Measurements from ENCODE around the gene M1AP.
"Not testable (repeated sequence)": the region's sequence is repeated elsewhere in the genome, so short reads cannot be mapped to it uniquely, and the experiment has no call there.

The M1AP gene

DNA sequence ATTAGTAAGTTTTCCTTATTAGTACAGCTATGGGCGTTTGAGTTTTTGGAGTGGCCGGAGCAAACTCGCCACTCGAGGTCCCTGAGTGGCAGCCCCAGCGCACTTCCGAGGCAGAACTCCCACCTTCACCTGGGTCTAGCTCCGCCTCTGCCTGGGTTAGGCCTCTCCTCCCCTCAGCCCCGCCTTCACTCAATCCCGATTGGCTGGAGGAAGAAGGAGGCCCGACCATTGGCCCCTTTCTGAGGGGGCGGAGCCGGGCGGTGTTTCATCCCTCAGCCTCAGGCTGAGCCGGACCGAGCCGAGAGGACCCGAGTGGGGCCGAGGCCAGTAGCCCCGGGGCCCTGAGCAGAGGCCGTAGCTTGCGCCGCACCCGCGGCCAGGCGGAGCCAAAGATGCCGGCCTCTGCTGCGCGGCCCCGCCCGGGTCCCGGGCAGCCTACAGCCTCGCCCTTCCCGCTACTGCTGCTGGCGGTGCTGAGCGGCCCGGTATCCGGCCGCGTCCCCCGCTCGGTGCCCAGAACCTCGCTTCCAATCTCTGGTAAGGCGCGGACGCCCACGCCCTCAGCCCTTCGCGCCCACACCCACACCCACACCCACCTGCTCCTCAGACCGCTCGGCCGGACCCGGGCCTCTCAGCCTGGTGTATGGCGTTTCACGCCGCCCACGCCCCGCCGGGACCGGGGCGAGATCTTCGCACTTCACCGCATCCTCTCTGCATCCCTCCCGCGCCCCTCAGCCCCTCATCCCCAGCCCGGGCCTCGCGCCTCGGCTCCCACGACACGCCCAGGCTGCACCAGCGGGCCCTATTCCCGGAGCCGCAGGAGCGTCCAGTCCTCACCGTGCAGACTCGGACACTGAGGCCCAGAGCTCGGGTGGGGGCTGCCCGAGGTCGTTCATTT is 6.1 kb upstream of the M1AP start, which contains the start of gene SEMA4F:
SEMA4F (plus strand) TSS at position 263 of the 898 bp plus-strand sequence; CDS start at position 393, 130 bp downstream.
- peak; percentile 89 to 92 for DNase-seq (ENCODE audit: low read depth in 2 of 2)

DNA sequence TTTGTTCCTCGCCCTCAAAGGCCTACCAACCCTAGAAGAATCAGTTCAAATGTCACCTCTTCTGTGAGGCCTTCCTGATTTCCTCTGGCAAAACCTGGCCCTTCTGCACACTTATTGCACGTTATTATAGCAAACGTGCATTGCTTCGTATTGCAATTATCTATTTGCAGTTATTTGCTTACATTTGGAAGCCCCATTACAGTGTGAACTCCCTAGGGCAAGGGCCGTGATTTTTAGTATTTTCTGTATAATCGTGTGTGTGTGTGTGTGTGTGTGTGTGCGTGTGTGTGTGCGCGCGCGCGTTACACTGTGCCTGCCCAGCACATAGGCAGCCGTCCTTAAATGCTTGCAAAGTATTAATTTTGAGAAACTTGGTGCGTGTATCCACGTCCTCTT is 5.5 kb upstream of the M1AP start:
- no peak for DNase-seq (ENCODE audit: low read depth in 2 of 2)

DNA sequence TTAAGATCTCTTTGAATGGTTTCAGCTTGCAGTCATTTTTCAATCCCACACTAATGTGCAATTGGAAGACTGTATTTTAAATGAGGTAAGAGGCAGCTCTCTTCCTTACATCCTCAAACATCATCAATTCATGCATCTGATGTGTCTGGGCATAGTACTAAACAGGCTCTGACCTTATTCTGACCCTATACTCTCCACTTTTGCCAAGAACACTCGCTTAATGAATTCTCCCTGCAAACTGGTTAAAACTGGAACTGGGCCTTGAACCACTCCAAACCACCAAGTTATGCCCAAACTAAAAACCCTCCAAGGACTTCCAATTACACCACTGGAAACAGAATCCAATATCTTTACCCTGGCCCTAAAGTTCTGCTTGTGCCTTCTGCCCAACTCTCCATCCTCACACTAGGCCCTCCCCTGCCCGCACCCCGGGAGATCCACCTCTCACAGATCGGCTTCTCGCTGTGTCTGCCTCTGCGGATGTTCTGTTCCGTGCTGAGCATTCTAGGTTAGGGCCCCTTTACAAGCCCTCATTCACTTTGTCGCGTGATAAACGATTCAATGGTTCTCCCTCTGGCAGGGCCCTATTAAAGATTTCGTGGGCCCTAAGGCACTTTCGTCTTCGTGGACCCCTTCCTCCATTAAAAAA is 1.2 kb downstream of the M1AP start:
- no peak for DNase-seq (ENCODE audit: low read depth in 2 of 2)

DNA sequence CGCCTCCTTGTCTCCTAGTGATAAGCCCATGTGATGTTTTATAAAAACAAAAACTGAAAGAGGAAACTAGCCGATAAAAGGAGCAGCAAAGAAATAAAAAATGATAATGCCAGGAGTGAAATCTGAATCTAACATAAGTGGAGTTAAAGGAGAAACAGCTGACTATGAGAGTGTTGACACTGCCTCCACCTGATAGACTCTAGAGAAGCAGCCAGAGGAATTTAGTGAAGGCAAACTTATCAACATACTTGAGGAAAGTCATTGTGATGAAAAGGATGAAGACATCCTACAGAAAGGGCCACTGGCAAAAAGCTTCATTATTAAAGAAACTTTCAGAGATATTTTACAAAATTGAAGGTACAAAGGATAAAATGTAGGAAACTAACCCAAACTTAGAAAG is 1.9 kb downstream of the M1AP start:
- no peak for DNase-seq (ENCODE audit: low read depth in 2 of 2)

DNA sequence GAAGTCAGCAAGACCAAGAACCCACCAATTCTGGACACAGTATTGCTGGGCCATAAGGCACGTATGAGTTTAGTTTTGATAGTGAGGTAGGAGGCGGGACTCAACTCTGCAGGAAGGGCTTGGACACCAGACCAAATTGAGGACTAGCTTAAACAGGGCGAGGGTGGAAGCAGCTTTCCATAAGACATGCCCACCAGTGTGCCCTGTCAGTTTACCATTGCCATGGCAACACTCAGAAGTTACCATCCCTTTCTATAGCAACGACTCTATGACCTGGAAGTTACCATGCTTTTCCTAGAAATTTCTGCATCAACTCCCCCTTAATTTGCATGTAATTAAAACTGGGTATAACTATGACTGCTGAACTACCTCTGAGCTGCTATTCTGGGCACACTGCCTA is 2.8 kb downstream of the M1AP start:
- no peak for DNase-seq (ENCODE audit: low read depth in 2 of 2)

DNA sequence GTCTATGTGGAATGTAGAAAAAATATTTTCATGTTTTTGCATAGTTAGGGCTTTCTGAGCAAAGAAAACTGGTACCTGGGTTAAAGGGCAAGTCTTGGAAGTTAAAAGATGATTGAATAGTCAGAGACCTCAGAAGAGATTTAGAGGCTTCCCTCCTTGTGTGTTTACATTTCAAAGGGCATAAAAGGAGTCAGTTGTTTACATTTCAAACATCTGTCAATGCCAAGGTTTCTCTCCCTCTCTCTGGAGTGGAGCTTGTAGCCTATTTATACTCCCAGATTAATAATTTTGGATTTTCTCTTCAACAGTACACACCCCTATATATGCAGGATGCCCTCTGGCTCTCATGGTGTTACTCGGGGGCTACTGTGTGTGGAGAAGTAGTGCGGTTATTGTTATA is 8.6 kb downstream of the M1AP start:
- no peak for DNase-seq (ENCODE audit: low read depth in 2 of 2)

DNA sequence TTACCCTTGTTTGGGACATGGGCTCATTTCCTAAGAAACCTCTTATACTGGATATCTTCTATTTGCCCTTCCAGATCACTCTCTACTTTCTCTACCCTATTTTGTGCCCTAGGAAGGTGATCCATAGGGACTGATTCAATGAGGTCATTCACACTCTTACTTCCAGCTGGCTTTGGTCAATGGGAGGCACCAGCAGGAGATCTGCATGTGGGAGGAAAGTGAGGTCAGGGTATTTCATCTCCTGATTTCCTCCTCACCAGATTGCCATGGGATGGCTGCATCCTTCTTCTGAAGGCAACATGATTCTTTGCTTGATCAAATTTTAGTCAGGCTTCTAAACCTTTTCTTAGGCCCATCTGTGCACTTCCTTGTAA is 15.2 kb downstream of the M1AP start:
- DNase-seq (ENCODE audit: low read depth in 2 of 2) = no peak

DNA sequence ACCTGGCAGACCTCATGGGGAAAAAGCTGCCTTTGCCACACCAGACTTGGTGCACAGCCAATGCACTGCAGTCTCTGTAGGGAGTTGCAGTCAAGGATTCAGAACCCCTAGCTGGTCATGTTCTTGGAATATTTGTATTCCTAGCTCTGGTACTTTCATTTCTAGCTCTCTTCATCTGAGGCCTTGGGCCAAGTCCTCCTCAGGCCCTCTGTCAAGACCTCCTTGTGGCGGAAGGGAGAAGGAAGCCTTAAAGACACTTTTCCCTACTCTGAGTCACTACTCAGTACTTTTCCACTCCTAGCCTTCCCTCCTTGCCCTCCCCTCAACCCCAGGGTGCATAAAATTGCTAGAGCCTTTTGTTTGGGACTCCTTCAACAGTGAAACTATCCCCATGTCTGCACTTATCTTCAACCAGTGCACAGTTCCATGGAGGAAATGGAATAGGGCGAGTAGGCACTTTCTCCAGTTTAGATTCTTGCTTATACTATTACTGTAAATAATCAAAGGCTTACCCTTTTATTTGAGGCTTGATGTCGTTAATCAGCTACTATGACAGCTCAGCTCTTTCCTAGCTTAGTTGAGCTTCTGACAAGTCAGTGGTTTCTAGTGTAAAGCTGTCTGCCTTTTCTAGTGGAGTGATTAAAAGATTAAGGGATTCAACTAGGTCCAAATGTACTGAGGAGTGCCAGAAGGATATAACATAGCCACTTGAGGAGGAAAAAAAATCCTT is 15.8 kb downstream of the M1AP start:
- no peak for DNase-seq (ENCODE audit: low read depth in 2 of 2)

DNA sequence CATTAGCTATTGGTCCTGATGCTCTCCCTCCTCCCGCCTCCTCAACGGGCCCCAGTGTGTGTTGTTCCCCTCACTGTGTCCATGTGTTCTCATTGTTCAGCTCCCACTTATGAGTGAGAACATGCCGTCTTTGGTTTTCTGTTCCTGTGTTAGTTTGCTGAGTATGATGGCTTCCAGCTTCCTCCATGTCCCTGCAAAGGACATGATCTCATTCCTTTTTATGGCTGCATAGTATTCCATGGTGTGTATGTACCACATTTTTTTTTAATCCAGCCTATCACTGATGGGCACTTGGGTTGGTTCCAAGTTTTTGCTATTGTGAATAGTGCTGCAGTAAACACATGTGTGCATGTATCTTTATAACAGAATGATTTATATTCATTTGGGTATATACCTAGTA is 17.7 kb downstream of the M1AP start:
- not testable (repeated sequence) for DNase-seq (ENCODE audit: low read depth in 2 of 2)

DNA sequence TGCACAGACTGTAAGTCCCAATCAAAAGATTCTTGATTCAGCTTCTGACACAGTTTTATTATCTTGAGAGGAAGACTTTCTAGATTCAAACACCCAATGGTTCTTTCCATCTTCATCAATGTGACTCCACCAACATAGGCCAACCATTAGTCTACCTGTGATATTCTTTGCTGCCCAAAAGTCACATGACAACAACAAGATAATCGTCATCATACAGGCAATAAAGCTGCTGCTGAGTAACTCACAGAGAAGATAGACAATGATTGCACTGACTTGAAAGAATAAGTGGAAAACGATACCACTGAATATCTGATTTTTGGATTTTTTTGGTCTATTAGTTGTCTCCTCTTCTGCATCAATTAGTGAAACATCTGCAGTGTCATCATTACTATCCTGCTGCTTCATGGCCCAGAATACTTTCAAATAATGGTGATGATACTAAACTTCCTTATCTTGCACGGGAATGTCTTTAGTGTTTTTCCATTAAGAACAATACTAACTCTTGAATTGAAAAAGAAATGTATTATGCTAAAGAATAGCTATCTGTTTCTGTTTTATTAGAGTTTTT is 19.5 kb downstream of the M1AP start:
- no peak for DNase-seq (ENCODE audit: low read depth in 2 of 2)

DNA sequence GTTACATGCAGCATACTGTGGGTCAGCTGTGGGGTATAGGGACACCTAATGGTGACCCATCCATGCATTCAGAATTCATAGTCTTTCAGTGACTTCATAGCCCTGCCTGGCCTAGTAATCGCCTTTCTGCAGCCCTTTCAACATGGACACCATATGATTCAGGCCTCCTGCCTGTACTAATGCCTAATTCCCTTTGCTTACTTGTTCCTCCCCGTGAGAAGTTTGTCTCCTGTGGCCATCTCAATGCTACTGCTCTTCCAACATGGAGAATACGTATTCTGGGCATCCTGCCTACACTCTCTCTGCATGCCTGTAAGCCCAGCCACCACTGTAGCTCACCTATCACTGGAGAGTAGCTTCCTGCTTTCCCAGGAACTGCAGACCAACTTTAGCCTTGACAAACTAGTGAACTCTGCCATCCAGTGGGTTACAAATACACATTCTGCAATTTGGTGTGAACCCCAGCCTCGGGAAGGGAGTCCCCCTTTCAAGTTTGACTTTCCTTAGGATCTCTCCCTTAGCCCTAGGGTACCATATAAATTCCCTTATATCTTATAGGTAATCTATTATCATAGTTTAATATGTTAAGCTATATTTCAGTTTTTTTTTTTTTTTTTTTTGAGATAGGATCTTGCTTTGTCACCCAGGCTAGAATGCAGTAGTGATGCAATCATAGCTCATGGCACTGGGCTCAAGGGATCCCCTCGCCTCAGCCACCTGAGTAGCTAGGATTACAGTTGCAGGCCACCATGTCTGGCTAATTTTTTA is 22.3 kb downstream of the M1AP start:
- DNase-seq (ENCODE audit: low read depth in 2 of 2) = no peak

DNA sequence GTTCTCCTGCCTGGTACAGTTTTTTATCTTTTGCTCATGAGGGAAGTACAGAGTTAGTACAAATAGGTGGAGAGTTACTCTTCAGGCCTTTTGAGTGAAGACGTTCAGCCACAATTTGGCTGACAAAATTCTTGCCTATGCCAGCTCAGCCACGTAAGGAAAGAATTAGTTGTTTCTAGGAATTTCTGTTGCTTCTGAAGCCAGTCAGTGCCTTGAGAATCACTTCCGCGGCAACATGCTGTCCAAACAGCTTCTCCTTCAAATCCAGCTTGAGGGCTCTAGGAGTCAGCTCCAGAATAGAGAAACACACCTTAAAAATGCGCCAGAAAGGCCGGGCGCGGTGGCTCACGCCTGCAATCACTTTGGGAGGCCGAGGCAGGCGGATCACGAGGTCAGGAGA is 27.5 kb downstream of the M1AP start:
- no peak for DNase-seq (ENCODE audit: low read depth in 2 of 2)

DNA sequence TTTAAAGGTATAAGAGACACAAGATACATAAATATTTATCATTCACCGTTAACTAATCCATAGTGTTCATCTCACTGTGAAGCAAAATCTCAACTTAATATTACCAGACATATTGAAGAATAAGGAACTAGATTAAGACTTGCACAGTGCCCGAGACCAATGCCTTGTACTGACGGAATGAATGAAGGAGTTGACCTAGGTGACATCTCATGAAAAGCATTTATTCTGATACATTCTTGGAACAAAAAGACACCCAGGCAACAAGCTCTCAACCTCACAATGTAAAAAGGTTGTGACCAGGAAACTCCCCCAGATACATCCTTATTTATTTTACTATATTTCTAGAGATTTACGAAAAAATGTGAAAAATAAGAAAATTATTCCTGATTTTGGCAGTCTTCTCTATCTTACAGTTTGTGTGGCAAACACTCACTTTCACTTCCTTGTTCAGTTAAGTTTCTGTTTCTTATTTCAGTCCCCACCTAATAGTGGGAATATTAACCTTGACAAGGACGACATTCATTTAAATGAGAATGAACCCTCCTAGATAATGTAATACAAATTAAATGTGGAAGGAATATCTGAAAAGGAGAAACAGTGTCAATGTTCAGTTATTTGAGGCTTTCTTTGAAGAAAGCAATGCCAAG is 28.4 kb downstream of the M1AP start:
- DNase-seq (ENCODE audit: low read depth in 2 of 2) = no peak

DNA sequence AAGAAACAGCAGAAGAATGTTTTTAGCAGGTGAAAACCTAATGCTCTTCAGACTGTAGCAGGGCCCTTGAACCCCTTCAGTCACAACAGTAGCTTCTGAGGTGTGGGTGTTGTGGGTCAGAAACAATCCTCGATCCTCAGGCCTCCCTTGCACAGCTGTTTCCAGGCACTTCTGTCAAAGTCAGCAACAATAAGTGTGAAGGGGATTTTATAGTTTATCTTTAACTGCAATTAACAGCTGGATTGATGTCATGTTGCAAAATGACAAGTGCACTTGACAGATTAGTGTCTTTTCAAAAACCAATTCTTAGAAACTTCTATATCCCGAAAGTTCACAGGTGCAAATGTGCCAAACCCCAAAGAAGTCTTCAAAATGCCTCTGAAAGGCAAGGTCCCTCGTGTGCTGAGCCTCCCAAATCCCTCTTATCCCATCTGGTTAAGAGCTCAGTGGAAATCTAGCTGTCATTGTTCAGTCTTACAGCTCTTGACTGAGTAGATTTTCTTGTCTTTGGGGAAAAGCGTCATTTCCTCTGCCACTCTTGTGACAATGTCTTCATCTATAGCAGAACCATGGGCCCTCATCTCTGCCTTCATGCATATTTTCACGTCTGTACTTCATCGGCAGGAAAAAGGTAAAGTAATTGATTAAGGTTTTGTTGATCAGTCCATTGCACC is 29.6 kb downstream of the M1AP start:
- DNase-seq (ENCODE audit: low read depth in 2 of 2) = no peak

DNA sequence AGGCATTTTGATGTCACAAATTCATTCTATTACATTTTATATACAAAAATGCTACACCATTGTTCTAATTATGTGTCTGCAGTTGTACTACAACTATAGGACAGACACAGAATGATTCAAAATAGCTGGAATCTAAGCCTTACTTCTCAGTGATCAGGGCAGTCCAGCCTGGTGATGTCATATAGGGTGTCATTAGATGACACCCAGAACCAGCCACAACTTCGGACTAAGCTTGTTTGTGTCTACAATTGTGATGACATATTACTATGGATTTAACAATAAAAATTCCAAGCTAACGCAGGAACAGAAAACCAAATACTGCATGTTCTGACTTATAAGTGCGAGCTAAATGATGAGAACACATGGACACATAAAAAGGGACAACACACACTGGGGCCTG is 31.0 kb downstream of the M1AP start:
- DNase-seq (ENCODE audit: low read depth in 2 of 2) = no peak

DNA sequence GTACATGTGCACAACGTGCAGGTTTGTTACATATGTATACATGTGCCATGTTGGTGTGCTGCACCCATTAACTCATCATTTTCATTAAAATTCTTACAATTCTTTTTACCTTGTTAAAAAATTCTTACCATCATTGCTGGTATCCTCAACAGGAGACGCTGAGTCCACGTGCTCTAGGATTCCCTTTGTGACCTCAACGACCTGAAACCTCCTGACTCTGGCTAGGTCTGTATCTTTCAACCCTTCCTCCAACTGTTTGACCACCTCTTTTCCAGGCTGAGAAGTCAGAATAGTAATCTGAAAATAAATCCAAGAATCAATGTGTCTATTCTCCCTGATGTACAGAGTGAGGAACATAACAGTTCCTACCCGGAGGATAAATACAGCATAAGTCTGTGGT is 41.2 kb downstream of the M1AP start:
- DNase-seq (ENCODE audit: low read depth in 2 of 2) = no peak

DNA sequence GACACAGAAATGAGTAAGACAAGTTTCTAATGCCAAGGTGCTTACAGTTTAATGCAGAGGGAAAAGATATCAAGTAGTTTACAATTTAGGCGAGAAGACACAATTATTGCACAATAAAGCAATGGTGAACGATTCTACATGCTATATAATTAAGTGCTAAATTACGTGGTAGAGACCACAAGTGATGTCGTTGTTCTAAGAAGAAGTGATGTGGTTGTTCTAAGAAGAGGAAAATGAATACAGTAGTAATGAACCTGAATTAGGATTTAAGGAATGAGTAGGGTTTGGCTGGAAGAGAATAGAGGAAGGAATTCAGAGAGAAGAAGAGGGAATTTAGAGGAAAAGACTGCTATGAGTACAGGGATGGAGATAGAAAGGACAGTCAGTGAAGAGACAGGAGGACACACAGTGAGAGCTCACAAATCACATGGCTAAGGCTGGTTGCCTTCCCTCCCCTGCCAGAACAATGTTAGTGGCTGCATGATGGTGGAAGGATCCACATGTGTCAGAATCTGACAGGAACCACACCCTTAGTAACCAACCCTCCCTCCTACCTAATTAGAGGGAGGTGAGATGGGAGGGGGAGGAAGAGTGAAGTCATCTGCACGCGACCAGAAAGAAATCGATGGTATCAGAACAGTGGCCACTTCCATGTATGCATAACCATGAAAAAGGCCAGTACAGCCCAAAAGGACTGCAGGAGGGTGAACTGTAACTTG is 44.7 kb downstream of the M1AP start:
- DNase-seq (ENCODE audit: low read depth in 2 of 2) = no peak

DNA sequence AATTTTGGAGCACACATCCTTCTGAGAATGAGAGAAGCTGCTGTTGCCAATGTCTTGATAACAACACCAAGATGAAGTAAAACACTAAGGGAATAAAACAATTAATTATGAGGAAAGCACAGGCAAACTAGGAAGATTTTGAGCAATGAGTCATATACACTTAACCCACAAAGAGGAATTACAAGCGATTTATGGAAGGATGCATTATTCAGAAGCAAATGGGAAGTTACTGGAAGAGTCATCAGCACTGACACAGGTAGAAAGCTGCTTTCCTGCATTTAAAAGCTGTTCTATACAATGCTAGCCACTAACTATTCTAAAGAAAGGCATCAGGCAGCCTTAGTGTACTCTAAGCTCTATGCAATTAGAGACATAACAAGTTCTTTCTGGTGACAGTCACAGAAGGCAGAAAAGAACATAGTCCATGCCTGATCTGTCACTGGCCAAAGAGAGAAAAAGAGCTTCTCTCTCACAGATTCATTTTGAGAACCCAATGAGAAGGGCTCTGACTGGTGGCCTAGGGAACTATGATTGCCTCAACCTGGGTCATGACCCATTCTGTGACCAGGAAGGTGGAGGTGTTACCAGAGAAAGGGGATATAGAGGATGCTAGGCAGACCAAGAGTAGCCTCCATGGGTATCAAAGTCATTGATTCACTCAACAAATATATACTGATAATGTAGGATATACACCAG is 45.4 kb downstream of the M1AP start:
- DNase-seq (ENCODE audit: low read depth in 2 of 2) = no peak

DNA sequence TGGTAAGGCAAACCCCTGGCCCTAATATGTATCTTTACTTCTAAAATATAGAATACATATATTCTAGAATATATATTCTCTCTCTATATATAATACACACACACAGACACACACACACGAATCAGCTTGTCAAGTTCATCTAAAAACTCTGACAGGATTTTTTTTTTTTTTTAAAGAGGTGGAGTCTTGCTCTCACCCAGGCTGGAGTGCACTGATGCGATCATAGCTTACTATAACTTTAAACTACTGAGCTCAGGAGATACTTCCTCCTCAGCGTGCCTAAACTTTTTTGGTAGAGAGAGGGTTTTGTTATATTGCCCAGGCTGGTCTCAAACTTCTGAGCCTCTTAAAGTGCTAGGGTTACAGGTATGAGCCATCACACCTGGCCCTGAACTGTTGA is 48.5 kb downstream of the M1AP start:
- DNase-seq (ENCODE audit: low read depth in 2 of 2) = no peak
